Thyroid gland (tissue), 4 donors: ENCODE measurements around the gene BFSP1.

ENCODE experiments used
- CTCF ChIP-seq, 6 experiments: fragments of 200-600 bp in 3 of 6; fragments of 450-650 bp in 3 of 6; sonication (generic) in 3 of 6; IDR thresholded peaks; one replicate each; pipeline ENCODE4 v1.5.1; 2016 to 2019; ENCODE audit warnings: antibody characterized with exemption in 6 of 6, mild to moderate bottlenecking in 2 of 6, inconsistent platforms in 1 of 6, moderate library complexity in 1 of 6
- POLR2A ChIP-seq, 2 donors: fragments of 450-650 bp; IDR thresholded peaks; one replicate each; pipeline ENCODE4 v1.6.1; 2017; ENCODE audit warnings: antibody characterized with exemption in 2 of 2, mild to moderate bottlenecking in 2 of 2, moderate library complexity in 1 of 2

- TF ChIP-seq CTCF (IDR thresholded peaks at IDR 0.05) (no peak), POLR2A (IDR thresholded peaks at IDR 0.05) (no peak)
Measured at GRCh38 chr20:17448071-17448470, 83.1 kb downstream of the BFSP1 start.
